NCI-H1105 treated with DMSO at 0.1 percent for 48 hours (cell line): ENCODE data around the gene CGB3.

Experiments used
- DNase-seq: peaks from one replicate; lab custom pipeline; 2025; lab: John Stamatoyannopoulos, UW

CGB3 gene

GRCh38 chr19:49016067-49016839 lies 7.9 kb downstream of the CGB3 start:
- DNase-seq: no peak

DNA sequence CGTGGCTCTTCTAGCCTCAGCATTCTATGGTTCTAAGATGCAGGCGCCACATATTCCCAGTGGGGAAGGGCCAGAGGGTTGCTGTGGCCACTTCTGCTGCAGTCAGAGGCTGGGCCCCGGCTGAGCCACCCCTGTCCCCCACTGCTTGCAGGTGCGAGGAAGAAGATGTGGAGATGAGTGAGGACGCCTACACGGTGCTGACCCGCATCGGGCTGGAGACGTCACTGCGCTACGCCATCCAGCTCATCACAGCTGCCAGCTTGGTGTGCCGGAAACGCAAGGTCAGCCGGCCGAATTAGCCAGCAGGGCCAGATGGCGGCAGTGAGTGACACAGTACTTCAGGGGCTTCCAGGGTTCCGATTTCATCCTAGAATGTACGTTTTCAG lies 9.3 kb downstream of the CGB3 start:
- no peak for DNase-seq

GRCh38 chr19:49014123-49014869 lies 9.8 kb downstream of the CGB3 start:
- no peak for DNase-seq

- no peak for DNase-seq
These were observed 12.9 kb downstream of the CGB3 start for GRCh38 chr19:49011194-49011593.

- DNase-seq: no peak
These were observed 13.7 kb downstream of the CGB3 start for GRCh38 chr19:49010453-49010852.

- DNase-seq: no peak
These were observed 14.3 kb downstream of the CGB3 start for GRCh38 chr19:49009828-49010227.

- no peak for DNase-seq
These were observed 17.2 kb downstream of the CGB3 start for GRCh38 chr19:49006905-49007304.

- DNase-seq: no peak
These were observed 19.0 kb downstream of the CGB3 start for GRCh38 chr19:49004964-49005614.

DNA sequence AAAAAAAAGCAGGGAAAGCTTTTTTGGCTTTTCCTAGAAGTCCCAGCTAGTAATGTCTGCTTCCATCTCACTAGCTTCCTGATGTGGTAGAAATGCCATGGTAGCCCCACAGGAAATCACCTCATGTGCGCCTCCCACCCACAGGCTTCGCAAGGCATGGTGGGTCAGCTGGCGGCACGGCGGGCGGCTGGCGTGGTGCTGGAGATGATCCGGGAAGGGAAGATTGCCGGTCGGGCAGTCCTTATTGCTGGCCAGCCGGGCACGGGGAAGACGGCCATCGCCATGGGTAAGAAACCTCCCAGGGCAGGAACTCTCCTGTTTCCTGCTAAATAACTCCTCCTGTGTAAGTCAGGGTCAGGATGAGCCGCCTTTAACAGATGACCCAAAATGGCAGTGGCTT lies 20.0 kb downstream of the CGB3 start:
- no peak for DNase-seq

DNA sequence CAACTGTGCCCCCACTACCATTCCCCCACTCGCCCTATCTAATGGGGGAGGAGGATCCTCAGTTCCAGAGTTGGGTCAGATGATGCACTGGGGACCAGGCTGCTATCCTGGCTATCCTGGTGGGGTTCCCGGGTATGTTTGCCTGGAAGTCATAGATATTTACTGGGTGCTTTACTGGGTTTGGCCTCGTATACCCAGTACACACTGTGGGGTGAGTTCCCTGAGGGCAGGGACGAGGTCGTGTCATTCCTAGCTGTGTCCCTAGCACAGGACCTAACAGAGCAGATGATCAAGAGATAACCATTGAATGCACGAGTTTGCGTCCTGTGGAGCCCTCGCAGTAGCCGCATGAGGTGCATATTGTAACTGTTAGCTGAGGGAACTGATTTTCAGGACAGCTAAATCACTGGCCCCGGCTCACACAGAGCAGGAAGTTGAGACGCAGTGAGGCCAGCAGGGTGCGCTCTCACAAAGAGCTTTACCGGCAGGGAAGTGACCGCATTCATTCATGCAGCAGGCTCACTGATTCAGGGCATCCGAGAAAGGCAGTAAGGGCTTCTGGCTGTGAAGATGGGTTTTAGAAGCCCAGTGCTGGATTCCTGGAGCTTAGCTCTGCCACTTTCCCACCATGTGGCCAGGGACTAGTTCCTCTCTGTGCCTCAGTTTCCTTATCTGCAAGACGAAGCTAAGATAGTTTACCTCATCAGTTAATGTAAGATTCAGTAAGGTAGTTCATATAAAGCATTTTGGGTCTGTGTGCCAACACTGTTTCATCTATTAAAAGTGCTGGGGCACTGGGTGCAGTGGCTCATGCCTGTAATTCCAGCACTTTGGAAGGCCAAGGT lies 24.4 kb downstream of the CGB3 start:
- DNase-seq: no peak

DNA sequence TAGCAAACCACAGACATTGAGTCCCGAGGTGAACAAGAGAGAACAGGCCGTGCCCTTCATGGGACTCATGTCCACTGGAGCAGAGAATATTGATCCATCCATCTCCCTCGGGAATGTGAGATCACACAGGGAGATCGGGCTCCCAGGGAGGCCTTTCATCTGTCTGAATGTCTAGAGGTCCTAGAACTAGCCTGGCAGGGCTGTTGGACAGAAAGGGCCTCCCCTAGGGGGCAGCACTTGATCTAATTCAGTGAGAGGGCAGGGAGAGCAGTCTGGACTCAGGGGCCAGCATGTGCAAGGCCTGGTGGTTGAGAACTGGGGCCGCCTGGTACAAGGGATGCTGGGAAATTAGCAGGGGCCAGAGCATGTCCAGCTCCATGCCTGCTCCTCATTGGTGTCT lies 26.2 kb downstream of the CGB3 start:
- no peak for DNase-seq

- no peak for DNase-seq
These were observed 30.1 kb downstream of the CGB3 start for GRCh38 chr19:48994035-48994386.

- peak; percentile 98 for DNase-seq
These were observed 30.7 kb downstream of the CGB3 start, which contains the start of the genes GYS1 and RUVBL2 for GRCh38 chr19:48993175-48994034. Gene GYS1, minus strand, starts transcription at chr19:48993309. Its CDS starts 197 bp downstream, at chr19:48993112. Gene RUVBL2, plus strand, starts transcription at chr19:48993887. Its CDS starts 25 bp downstream, at chr19:48993912.

DNA sequence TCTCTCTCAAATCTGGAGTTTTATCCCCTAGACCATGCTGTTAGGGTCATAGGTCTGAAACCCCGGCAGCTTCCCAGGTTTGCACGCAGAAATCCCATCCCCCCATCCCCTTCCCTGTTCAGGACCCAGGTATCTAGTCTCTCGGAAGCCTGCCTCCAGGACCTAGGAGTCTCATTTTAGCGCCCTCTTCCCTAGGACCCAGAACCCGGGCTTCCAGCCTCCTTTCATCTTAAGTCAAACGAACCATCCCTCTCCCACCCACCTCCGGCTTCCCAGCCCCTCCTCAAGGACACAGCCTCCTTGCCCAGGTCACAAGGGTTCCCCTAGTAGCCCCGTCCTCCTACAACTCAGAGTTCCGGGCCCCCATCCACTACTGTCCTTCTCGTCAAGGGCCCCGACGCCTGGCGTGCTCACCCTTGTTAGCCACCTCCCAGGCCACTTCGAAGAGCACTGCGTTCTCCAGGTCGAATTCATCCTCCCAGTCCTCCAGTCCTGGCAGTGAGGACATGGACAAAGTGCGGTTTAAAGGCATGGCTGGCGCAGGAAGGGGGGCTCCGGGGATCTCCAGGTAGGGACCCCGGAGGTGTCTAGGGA lies 31.5 kb downstream of the CGB3 start:
- no peak for DNase-seq

GRCh38 chr19:48991873-48992580 lies 32.1 kb downstream of the CGB3 start:
- no peak for DNase-seq

DNA sequence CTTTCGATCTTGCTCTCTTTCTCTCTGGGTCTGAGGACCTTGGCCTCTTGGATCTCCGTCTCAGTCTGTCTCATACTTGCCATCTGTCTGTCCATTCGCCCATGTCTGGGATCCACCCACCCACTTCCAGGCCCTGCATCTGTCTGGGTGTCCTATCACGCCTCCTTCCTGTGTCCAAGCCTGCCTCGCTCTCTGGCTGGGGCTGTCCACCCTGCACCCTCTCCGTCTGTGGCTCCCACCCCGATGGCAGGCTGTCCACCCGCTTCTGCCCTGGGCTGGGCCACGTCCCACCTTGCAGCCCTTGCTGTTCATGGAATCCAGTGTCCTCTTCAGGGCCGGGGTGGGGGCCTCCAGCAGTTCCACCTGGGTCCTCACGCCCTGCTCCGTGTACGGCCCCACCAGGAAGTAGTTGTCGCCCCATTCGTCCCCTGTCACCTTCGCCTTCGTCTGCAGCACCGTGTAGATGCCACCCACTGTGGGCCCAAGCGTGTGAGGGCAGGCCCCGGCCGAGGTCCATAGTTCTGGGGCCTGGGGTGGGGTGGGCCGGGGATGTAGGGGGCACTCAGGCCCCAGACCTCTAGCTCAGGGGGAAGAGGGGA lies 33.0 kb downstream of the CGB3 start:
- no peak for DNase-seq

GRCh38 chr19:48990400-48990799 lies 33.7 kb downstream of the CGB3 start:
- DNase-seq: no peak

- no peak for DNase-seq
These were observed 34.3 kb downstream of the CGB3 start for GRCh38 chr19:48989701-48990291.

DNA sequence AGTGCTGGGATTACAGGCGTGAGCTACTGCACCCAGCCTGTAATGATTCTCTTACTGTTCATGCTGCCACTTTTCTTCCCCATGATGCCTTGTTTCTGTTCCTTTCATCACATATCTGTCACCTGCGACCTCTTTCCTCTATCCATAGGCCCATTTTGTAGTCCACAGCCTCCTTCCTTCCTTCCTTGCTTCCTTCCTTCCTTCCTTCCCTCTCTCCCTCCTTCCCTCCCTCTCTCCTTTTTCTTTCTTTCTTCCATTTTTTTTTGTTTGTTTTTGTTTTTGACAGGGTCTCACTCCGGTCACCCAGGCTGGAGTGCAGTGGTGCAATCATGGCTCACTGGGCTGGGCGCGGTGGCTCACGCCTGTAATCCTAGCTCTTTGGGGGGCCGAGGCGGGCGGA lies 35.3 kb downstream of the CGB3 start:
- no peak for DNase-seq
